ENCODE measurements around the gene MPP3. TPM values are rescaled to one million over a fixed set of nuclear protein-coding genes. Genes with fewer than 3 reads are reported as not detected.
A peak's percentile ranks its signal among the peaks of the same experiment; 100 is the strongest.

MPP3 gene
- total and polyA plus RNA-seq, 2 of the 4 experiments (the other 2 are of a cell fraction): 5.7 to 11.9 TPM

GRCh38 chr17:43778337-43779144 lies 54.4 kb downstream of the MPP3 start, which contains the start of gene DUSP3:
TSS of gene DUSP3 (minus strand) at chr17:43778977. CDS start at chr17:43778924, 53 bp downstream.
- Histone ChIP-seq H3K4me2 (ENCODE audit: low read depth, low read length) (peak within 1 kb of the TSS; percentile 93), H4K20me1 (ENCODE audit: insufficient read depth, low read length) (peaks cover 33% of the 10 kb centered on the region), H3K9ac (ENCODE audit: low read depth, low read length) (peak within 1 kb of the TSS; percentile 85), H3K23ac (ENCODE audit: low read depth, low read length) (peak within 1 kb of the TSS; percentile 93), H3K27me3 (ENCODE audit: control insufficient read depth, insufficient read depth, low read length) (no peaks in the 10 kb centered on the region), H2AK5ac (ENCODE audit: low read depth, low read length) (peak within 1 kb of the TSS; percentile 72; the same call in 1 of the 2 replicates), H2AFZ (replicated peaks; ENCODE audit: low read length, poor library complexity) (peak within 1 kb of the TSS; percentile 97), H3K4me1 (ENCODE audit: control insufficient read depth, insufficient read depth, low read length) (peaks cover 4% of the 10 kb centered on the region), H4K8ac (ENCODE audit: low read depth in 2 of 2, low read length in 2 of 2) (peak within 1 kb of the TSS; percentile 87 to 98; a peak in 3 of 4 replicates), H2AK9ac (replicated peaks; ENCODE audit: low read depth, low read length, poor library complexity) (peak within 1 kb of the TSS; percentile 99), H2BK120ac (ENCODE audit: low read depth, low read length) (peak within 1 kb of the TSS; percentile 75; the same call in 1 of the 2 replicates), H3K9me3 (ENCODE audit: control insufficient read depth, insufficient read depth, low read length) (no peaks in the 10 kb centered on the region), H3K36me3 (ENCODE audit: control insufficient read depth, insufficient read depth, low read length) (peaks cover 20% of the 10 kb centered on the region), H2BK20ac (ENCODE audit: low read depth, low read length) (no peak within 1 kb of the TSS), H3K79me1 (ENCODE audit: low read depth in 1 of 2, low read length in 2 of 2) (peaks cover 18 to 40% of the 10 kb centered on the region in 2 experiments), H3K18ac (ENCODE audit: low read depth, low read length) (peak within 1 kb of the TSS; percentile 70), H4K5ac (ENCODE audit: low read depth, low read length) (peak within 1 kb of the TSS; percentile 83), H3K14ac (replicated peaks; ENCODE audit: low read depth, low read length) (peak within 1 kb of the TSS; percentile 98), H3K27ac (ENCODE audit: insufficient read depth, low read length) (peak within 1 kb of the TSS; percentile 85), H2BK15ac (ENCODE audit: low read depth, low read length) (peak within 1 kb of the TSS; percentile 83; the same call in 1 of the 3 replicates), H4K91ac (ENCODE audit: insufficient read depth, low read depth, low read length) (peak within 1 kb of the TSS; percentile 92), H2BK5ac (ENCODE audit: low read depth, low read length, poor library complexity, severe bottlenecking) (peak within 1 kb of the TSS; percentile 83), H3K9me1 (ENCODE audit: insufficient read depth, low read length) (peaks cover 28% of the 10 kb centered on the region), H3K56ac (ENCODE audit: extremely low read depth, insufficient read depth, low read length) (peak within 1 kb of the TSS; percentile 84), H3K4me3 (ENCODE audit: insufficient read depth, low read depth, low read length) (peak within 1 kb of the TSS; percentile 67), H3K4ac (ENCODE audit: low read depth, low read length) (peak within 1 kb of the TSS; percentile 96)
- in situ Hi-C loops (cut with MboI; ENCODE audit: low sequenced_read_pairs): no loop called here
- POLR2A ChIA-PET (ENCODE audit: unreplicated experiment): interaction anchor here (0.6 kb wide), 3 partner anchors 11 to 78 kb away, joined by 3 to 18 read pairs (median 3); no protein-coding TSS in a partner anchor
- intact Hi-C loops (cut with micrococcal nuclease): loop anchor here (2.0 kb wide), 1 partner anchor 54 kb away; the partner anchor contains the start of gene MPP3
- 0% methylated on average over 60 of the region's 100 CpGs; no CpG with 5 or more reads in 1 of the 2 experiments for WGBS, 2 experiments (ENCODE audit: extremely low coverage in 2 of 2, insufficient read length in 1 of 2)
- dilution Hi-C loops (cut with HindIII; ENCODE audit: low sequenced_read_pairs, unreplicated experiment): no loop called here
- BruUV-seq (replicated peaks): no TSS peak
- CTCF ChIA-PET: interaction anchor here (0.5 to 2.0 kb wide), 4 partner anchors 67 to 345 kb away, joined by 3 to 6 read pairs (median 3); partner anchors contain the start of gene CD300LG
- DNase-seq: peak; percentile 91
- ATAC-seq (ENCODE audit: low read depth): peak; percentile 96
- TF ChIP-seq MAZ (IDR thresholded peaks at IDR 0.05; ENCODE audit: borderline replicate concordance, low read depth, low read length) (peak; percentile 49), MAFK (IDR thresholded peaks at IDR 0.05; ENCODE audit: low read depth, low read length) (no peak), RFX5 (IDR thresholded peaks at IDR 0.05; ENCODE audit: low read depth, low read length) (0 out of 2 replicates have a peak, but pooled peaks have one; percentile 41), BHLHE40 (IDR thresholded peaks at IDR 0.05; ENCODE audit: low read depth, low read length) (peak; percentile 79; the same call in 1 of the 2 replicates), NFE2L2 (IDR thresholded peaks at IDR 0.05; ENCODE audit: low read depth, low read length) (no peak), POLR2A (IDR thresholded peaks at IDR 0.05; ENCODE audit: low read depth, low read length) (peak; percentile 89), RCOR1 (IDR thresholded peaks at IDR 0.05; ENCODE audit: insufficient replicate concordance, low read length) (no peak), CEBPB (IDR thresholded peaks at IDR 0.05; ENCODE audit: low read depth, low read length) (0 out of 2 replicates have a peak, but pooled peaks have one; percentile 14), MXI1 (IDR thresholded peaks at IDR 0.05; ENCODE audit: borderline replicate concordance, low read depth, low read length) (peak; percentile 57; the same call in 1 of the 2 replicates), CTCF (conservative IDR thresholded peaks at IDR 0.05; ENCODE audit: low read depth, low read length) (no peak), SMC3 (IDR thresholded peaks at IDR 0.05; ENCODE audit: low read depth, low read length) (no peak), USF2 (IDR thresholded peaks at IDR 0.05; ENCODE audit: low read depth, low read length) (peak; percentile 96), CHD1 (IDR thresholded peaks at IDR 0.05; ENCODE audit: low read depth, low read length) (peak; percentile 93; the same call in 1 of the 2 replicates)
